ENCODE data around the gene LRRC8D. TPM values are rescaled to one million over a fixed set of nuclear protein-coding genes. Genes with fewer than 3 reads are reported as not detected.

The LRRC8D gene
- total RNA-seq, 1 experiment from 2014 or later: 43.3 TPM

DNA sequence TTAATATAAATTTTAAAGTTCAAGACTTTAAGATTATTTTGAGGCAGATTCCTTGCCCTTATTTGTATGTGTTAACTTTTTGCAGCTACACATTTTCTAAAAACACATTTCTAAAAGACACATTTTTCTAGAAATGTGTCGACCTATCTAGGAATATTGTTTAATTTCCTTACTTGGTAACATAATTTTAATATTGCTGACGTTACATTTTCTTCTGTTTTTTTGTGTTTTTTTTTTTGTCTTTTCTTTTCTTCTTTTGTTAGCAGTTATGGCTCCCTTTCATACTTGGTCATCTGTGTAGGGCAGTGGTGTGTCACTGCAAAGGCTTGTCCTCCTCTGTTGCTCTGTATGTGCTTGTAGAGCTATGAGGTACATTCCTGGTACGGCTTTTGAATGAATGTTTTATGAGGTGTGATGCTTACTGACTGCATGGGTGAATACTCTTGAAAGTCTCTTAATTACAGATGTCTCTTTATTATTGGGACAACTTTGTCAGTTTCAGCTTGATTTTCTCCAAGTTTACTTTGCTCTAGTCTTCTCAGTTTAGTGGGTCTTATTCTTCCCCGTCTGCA lies 30.1 kb downstream of the LRRC8D start:
- Histone ChIP-seq H3K4me1 (ENCODE audit: control insufficient read depth, insufficient read depth, low read length) (no peaks in the 10 kb centered on the region), H3K9me3 (ENCODE audit: control insufficient read depth, insufficient read depth, low read depth, low read length) (no peaks in the 10 kb centered on the region), H3K27me3 (ENCODE audit: control insufficient read depth, insufficient read depth, low read length) (no peaks in the 10 kb centered on the region), H3K36me3 (ENCODE audit: control insufficient read depth, insufficient read depth, low read length) (peaks cover 8% of the 10 kb centered on the region), H3K27ac (ENCODE audit: low read length) (no peak overlapping the region), H3K4me3 (ENCODE audit: low read depth in 2 of 2, low read length in 2 of 2) (no peak overlapping the region)
- CTCF ChIA-PET: no interaction called here
- POLR2A ChIA-PET: no interaction called here
- in situ Hi-C loops (cut with HindIII; ENCODE audit: low pct_unique_long_range_greater_than_20kb, low sequenced_read_pairs) (no loop called here), intact Hi-C loops (cut with micrococcal nuclease; ENCODE audit: unreplicated experiment) (no loop called here)
- no peak for ATAC-seq
- no peak for TF ChIP-seq POLR2AphosphoS5 (IDR thresholded peaks at IDR 0.05; ENCODE audit: low read depth, low read length)
- TF ChIP-seq, protein P1, sequence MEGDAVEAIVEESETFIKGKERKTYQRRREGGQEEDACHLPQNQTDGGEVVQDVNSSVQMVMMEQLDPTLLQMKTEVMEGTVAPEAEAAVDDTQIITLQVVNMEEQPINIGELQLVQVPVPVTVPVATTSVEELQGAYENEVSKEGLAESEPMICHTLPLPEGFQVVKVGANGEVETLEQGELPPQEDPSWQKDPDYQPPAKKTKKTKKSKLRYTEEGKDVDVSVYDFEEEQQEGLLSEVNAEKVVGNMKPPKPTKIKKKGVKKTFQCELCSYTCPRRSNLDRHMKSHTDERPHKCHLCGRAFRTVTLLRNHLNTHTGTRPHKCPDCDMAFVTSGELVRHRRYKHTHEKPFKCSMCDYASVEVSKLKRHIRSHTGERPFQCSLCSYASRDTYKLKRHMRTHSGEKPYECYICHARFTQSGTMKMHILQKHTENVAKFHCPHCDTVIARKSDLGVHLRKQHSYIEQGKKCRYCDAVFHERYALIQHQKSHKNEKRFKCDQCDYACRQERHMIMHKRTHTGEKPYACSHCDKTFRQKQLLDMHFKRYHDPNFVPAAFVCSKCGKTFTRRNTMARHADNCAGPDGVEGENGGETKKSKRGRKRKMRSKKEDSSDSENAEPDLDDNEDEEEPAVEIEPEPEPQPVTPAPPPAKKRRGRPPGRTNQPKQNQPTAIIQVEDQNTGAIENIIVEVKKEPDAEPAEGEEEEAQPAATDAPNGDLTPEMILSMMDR (IDR thresholded peaks at IDR 0.05): no peak
- BruUV-seq (replicated peaks): no TSS peak
- no peak for DNase-seq (ENCODE audit: low read depth, low spot score)

DNA sequence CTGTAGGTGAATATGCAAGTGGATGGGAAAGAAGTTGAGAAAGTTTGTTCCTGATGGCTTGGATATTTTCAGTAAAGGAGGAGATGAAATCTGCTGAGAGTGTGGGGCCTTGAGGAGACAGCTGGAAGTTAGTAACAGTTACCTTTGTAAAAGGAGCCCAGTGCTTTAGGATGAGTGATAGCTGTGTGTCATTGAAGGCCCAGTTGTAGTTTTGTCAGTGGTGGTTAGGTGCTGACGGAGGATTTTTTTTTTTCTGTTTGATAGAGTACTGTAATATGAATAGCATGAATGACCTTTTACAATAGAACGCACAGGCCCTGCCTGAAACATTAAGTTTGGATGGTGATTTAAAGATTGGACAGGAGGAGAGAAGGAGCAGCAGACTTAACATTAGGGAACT lies 33.3 kb downstream of the LRRC8D start:
- intact Hi-C loops (cut with micrococcal nuclease; ENCODE audit: unreplicated experiment): no loop called here
- POLR2A ChIA-PET: no interaction called here

More for the DNA sequence above, 33.3 kb downstream of the LRRC8D start:
- Histone ChIP-seq H3K27ac (ENCODE audit: low read length) (no peak overlapping the region), H3K27me3 (ENCODE audit: control insufficient read depth, insufficient read depth, low read length) (no peaks in the 10 kb centered on the region), H3K9me3 (ENCODE audit: control insufficient read depth, insufficient read depth, low read depth, low read length) (no peaks in the 10 kb centered on the region), H3K36me3 (ENCODE audit: control insufficient read depth, insufficient read depth, low read length) (peaks cover 8% of the 10 kb centered on the region), H3K4me1 (ENCODE audit: control insufficient read depth, insufficient read depth, low read length) (no peaks in the 10 kb centered on the region), H3K4me3 (ENCODE audit: low read depth in 2 of 2, low read length in 2 of 2) (no peak overlapping the region)
- TF ChIP-seq SIN3A (IDR thresholded peaks at IDR 0.05; ENCODE audit: borderline replicate concordance, insufficient read depth, low read depth, low read length) (no peak), POLR2AphosphoS5 (IDR thresholded peaks at IDR 0.05; ENCODE audit: low read depth, low read length) (no peak), TCF7L2 (IDR thresholded peaks at IDR 0.05; ENCODE audit: low read depth, low read length) (no peak)
- TF ChIP-seq, protein P2, sequence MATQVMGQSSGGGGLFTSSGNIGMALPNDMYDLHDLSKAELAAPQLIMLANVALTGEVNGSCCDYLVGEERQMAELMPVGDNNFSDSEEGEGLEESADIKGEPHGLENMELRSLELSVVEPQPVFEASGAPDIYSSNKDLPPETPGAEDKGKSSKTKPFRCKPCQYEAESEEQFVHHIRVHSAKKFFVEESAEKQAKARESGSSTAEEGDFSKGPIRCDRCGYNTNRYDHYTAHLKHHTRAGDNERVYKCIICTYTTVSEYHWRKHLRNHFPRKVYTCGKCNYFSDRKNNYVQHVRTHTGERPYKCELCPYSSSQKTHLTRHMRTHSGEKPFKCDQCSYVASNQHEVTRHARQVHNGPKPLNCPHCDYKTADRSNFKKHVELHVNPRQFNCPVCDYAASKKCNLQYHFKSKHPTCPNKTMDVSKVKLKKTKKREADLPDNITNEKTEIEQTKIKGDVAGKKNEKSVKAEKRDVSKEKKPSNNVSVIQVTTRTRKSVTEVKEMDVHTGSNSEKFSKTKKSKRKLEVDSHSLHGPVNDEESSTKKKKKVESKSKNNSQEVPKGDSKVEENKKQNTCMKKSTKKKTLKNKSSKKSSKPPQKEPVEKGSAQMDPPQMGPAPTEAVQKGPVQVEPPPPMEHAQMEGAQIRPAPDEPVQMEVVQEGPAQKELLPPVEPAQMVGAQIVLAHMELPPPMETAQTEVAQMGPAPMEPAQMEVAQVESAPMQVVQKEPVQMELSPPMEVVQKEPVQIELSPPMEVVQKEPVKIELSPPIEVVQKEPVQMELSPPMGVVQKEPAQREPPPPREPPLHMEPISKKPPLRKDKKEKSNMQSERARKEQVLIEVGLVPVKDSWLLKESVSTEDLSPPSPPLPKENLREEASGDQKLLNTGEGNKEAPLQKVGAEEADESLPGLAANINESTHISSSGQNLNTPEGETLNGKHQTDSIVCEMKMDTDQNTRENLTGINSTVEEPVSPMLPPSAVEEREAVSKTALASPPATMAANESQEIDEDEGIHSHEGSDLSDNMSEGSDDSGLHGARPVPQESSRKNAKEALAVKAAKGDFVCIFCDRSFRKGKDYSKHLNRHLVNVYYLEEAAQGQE (IDR thresholded peaks at IDR 0.05; ENCODE audit: insufficient read depth in 1 of 2, low read depth in 2 of 2, low read length in 1 of 2): no peak
- TF ChIP-seq, protein P1 (IDR thresholded peaks at IDR 0.05): no peak
- DNase-seq (ENCODE audit: low read depth, low spot score) (no peak), ATAC-seq (no peak)
- in situ Hi-C loops (cut with HindIII; ENCODE audit: low pct_unique_long_range_greater_than_20kb, low sequenced_read_pairs): no loop called here
- CTCF ChIA-PET: interaction anchor here (0.9 kb wide), 1 partner anchor 253 kb away, joined by 5 read pairs; no protein-coding TSS in a partner anchor
- no TSS peak for BruUV-seq (replicated peaks)

Measured in Panc1 (cell line).